Measurements from ENCODE around the gene NSMF.

NSMF gene

DNA sequence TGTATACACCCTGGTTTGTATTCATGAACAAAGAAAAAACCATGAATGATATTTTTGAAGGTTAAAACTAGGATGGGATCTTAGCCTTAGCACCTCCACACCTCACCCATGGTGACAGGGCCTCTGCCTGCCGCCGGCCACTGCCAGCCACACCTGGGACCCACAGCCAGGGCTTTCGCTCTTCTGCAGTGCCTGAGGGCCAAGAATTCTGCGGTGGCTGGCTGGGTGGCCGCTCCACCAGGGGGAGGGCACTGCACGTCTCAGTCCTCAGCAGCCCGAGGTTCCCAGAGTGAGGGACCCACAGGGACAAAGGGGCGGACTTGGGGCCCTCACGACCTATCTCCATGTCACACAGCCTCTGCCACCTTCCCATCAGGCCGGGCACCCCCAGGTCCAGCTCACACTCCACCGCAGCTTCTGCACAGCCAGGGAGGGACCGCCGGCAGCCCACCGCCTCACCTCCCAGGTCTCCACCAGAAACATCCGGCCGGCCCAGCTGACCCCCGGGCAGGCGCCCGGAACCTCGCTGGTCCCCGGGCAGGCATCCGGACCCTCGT is 43.0 kb downstream of the NSMF start:
- no peak overlapping the region for H3K4me2 ChIP-seq (ENCODE audit: low read length)
- H3K36me3 ChIP-seq (replicated peaks; ENCODE audit: low read depth, low read length), result no peaks in the 10 kb centered on the region
- peaks cover 7% of the 10 kb centered on the region; the same call in 1 of the 2 replicates for H4K20me1 ChIP-seq (ENCODE audit: insufficient read depth, low read length)
- no peak for TF ChIP-seq EZH2phosphoT487 (IDR thresholded peaks at IDR 0.05; ENCODE audit: low read depth)
- TF ChIP-seq, protein P1, sequence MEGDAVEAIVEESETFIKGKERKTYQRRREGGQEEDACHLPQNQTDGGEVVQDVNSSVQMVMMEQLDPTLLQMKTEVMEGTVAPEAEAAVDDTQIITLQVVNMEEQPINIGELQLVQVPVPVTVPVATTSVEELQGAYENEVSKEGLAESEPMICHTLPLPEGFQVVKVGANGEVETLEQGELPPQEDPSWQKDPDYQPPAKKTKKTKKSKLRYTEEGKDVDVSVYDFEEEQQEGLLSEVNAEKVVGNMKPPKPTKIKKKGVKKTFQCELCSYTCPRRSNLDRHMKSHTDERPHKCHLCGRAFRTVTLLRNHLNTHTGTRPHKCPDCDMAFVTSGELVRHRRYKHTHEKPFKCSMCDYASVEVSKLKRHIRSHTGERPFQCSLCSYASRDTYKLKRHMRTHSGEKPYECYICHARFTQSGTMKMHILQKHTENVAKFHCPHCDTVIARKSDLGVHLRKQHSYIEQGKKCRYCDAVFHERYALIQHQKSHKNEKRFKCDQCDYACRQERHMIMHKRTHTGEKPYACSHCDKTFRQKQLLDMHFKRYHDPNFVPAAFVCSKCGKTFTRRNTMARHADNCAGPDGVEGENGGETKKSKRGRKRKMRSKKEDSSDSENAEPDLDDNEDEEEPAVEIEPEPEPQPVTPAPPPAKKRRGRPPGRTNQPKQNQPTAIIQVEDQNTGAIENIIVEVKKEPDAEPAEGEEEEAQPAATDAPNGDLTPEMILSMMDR (IDR thresholded peaks at IDR 0.05; ENCODE audit: low read depth, low read length), result no peak
- H3K9ac ChIP-seq (ENCODE audit: low read length), result no peak overlapping the region
- H2AFZ ChIP-seq (ENCODE audit: low read depth, low read length), result no peak overlapping the region
- H3K9me3 ChIP-seq (ENCODE audit: insufficient read depth, low read length), result no peaks in the 10 kb centered on the region
- H3K27ac ChIP-seq (ENCODE audit: low read length), result no peak overlapping the region
- H3K4me1 ChIP-seq (ENCODE audit: low read length), result peaks cover 8% of the 10 kb centered on the region; the same call in 1 of the 2 replicates
- H3K4me3 ChIP-seq (ENCODE audit: low read length), result no peak overlapping the region
- no peaks in the 10 kb centered on the region for H3K79me2 ChIP-seq (ENCODE audit: low read length)
- no peaks in the 10 kb centered on the region for H3K27me3 ChIP-seq (ENCODE audit: low read depth, low read length)

DNA sequence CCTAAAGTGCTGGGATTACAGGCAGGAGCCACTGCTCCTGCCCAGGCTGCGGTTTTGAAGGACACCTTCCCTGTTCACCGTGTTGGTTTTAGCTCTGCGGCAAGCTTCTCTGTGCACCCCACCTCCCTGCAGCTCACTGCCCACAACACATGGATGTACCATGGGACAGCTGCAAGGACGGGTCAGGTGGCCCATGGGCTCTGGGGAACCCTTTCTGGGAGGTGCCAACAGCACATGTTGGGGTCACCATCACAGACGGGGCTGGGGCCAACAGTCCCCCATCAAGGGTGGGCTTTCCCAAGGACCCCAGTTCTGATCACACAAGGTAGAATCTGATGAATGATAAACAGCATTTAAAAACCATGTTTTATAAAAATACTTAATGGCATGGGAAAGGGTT is 43.7 kb downstream of the NSMF start:
- no peaks in the 10 kb centered on the region for H3K79me2 ChIP-seq (ENCODE audit: low read length)
- H3K4me3 ChIP-seq (ENCODE audit: low read length), result no peak overlapping the region
- H3K9ac ChIP-seq (ENCODE audit: low read length), result no peak overlapping the region
- peaks cover 7% of the 10 kb centered on the region; the same call in 1 of the 2 replicates for H4K20me1 ChIP-seq (ENCODE audit: insufficient read depth, low read length)
- H3K4me1 ChIP-seq (ENCODE audit: low read length), result peaks cover 8% of the 10 kb centered on the region; the same call in 1 of the 2 replicates
- no peaks in the 10 kb centered on the region for H3K27me3 ChIP-seq (ENCODE audit: low read depth, low read length)
- H3K27ac ChIP-seq (ENCODE audit: low read length), result no peak overlapping the region
- no peak overlapping the region for H2AFZ ChIP-seq (ENCODE audit: low read depth, low read length)
- no peaks in the 10 kb centered on the region for H3K36me3 ChIP-seq (replicated peaks; ENCODE audit: low read depth, low read length)
- H3K9me3 ChIP-seq (ENCODE audit: insufficient read depth, low read length), result no peaks in the 10 kb centered on the region
- TF ChIP-seq, protein P1 (IDR thresholded peaks at IDR 0.05; ENCODE audit: low read depth, low read length), result no peak
- no peak for TF ChIP-seq EZH2phosphoT487 (IDR thresholded peaks at IDR 0.05; ENCODE audit: low read depth)
- H3K4me2 ChIP-seq (ENCODE audit: low read length), result no peak overlapping the region

DNA sequence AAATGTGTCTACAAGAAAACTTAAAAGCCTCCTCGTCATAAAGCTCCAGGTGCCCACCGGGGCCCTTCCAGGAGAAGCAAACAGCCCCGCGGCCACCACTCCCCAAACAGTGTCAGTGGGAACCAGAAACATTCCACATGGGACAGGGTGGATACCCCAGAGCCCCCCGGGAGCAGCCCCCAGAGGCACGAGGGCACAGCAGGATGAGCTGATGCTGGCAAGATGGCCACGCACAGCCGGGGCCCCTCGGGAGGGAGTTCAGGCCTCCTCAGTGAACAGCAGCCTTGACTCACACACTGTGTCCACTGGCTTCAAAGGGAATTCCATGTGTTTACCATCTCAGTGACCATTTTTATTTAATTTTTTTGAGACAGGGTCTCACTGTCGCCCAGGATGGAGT is 46.7 kb downstream of the NSMF start:
- Histone ChIP-seq H3K27me3 (ENCODE audit: low read depth, low read length) (no peaks in the 10 kb centered on the region), H2AFZ (ENCODE audit: low read depth, low read length) (no peak overlapping the region), H3K4me3 (ENCODE audit: low read length) (no peak overlapping the region), H3K4me1 (ENCODE audit: low read length) (peaks cover 8% of the 10 kb centered on the region; the same call in 1 of the 2 replicates), H3K27ac (ENCODE audit: low read length) (no peak overlapping the region), H3K4me2 (ENCODE audit: low read length) (no peak overlapping the region), H3K79me2 (ENCODE audit: low read length) (no peaks in the 10 kb centered on the region), H4K20me1 (ENCODE audit: insufficient read depth, low read length) (peaks cover 5% of the 10 kb centered on the region; the same call in 1 of the 2 replicates), H3K36me3 (replicated peaks; ENCODE audit: low read depth, low read length) (no peaks in the 10 kb centered on the region), H3K9ac (ENCODE audit: low read length) (no peak overlapping the region), H3K9me3 (ENCODE audit: insufficient read depth, low read length) (no peaks in the 10 kb centered on the region)
- TF ChIP-seq EZH2phosphoT487 (IDR thresholded peaks at IDR 0.05; ENCODE audit: low read depth), result no peak
- TF ChIP-seq, protein P1 (IDR thresholded peaks at IDR 0.05; ENCODE audit: low read depth, low read length), result no peak

DNA sequence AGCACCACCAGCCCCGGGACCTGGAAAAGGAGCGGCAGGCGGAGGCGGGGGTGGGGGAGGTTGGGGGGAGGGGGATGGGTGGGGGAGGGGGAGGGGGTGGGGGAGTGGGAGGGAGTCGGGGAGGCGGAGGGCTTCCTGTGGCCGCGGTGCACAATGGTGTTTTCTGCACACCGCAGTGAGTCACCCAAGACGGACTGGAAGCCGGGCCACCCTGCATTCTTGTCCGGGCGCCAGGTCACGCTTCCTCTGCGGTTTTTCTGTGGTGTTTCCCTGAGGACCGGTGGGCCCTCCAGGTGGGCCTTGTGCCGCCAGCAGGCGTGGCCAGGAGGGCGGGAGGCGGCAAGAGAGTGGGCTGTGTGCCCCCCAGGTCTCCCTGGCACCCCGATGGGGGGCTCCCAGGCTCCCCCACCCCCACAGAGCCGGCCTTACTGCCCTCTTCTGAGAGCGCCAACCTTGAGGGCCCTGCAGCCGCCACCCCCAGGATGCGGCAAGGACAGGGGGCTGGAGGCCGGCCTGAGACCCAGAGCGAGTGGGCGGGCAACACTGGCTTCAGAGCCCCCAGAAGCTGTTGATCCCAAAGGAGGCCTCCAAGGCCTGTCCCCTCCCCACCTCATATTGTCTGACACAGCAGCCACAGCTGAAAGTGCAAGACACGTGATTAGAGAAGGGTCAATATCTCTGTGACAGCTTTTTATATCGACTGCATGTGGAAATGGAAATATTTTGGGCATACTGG is 47.3 kb downstream of the NSMF start:
- Histone ChIP-seq H3K27ac (ENCODE audit: low read length) (no peak overlapping the region), H3K36me3 (replicated peaks; ENCODE audit: low read depth, low read length) (no peaks in the 10 kb centered on the region), H3K9me3 (ENCODE audit: insufficient read depth, low read length) (no peaks in the 10 kb centered on the region), H3K27me3 (ENCODE audit: low read depth, low read length) (no peaks in the 10 kb centered on the region), H3K9ac (ENCODE audit: low read length) (no peak overlapping the region), H3K4me3 (ENCODE audit: low read length) (peak overlapping the region; percentile 32; the same call in 1 of the 2 replicates), H4K20me1 (ENCODE audit: insufficient read depth, low read length) (0 out of 2 replicates have a peak, but pooled peaks cover 4% of the 10 kb centered on the region), H3K79me2 (ENCODE audit: low read length) (no peaks in the 10 kb centered on the region), H3K4me1 (ENCODE audit: low read length) (peaks cover 8% of the 10 kb centered on the region; the same call in 1 of the 2 replicates), H3K4me2 (ENCODE audit: low read length) (peak overlapping the region; percentile 68), H2AFZ (ENCODE audit: low read depth, low read length) (no peak overlapping the region)
- TF ChIP-seq, protein P1 (IDR thresholded peaks at IDR 0.05; ENCODE audit: low read depth, low read length), result no peak
- TF ChIP-seq EZH2phosphoT487 (IDR thresholded peaks at IDR 0.05; ENCODE audit: low read depth), result no peak
